Measurements from ENCODE around the gene MPO. TPM values are rescaled to one million over a fixed set of nuclear protein-coding genes. Genes with fewer than 3 reads are reported as not detected.

The MPO gene
- total and polyA plus RNA-seq, 2 donors (not counting 1 experiment from before 2014, with no cell fraction given) = 0.01 TPM; not detected in 1

- no peak for TF ChIP-seq CTCF (conservative IDR thresholded peaks at IDR 0.05 in 1 of 2, IDR thresholded peaks at IDR 0.05 in 1 of 2; ENCODE audit: low read depth in 1 of 2, low read length in 2 of 2)
- TF ChIP-seq EZH2 (IDR thresholded peaks at IDR 0.05; ENCODE audit: low read length, missing control alignments) = no peak
- Histone ChIP-seq H3K79me2 (ENCODE audit: control insufficient read depth, insufficient read depth, low read length) (no peaks in the 10 kb centered on the region), H3K9ac (ENCODE audit: insufficient read depth, low read length) (no peak overlapping the region), H3K27me3 (ENCODE audit: control insufficient read depth, insufficient read depth, low read length) (no peaks in the 10 kb centered on the region), H3K4me2 (ENCODE audit: extremely low read depth, insufficient read depth, low read length) (no peak overlapping the region), H3K4me1 (ENCODE audit: control insufficient read depth, extremely low read depth, insufficient read depth, low read length) (no peaks in the 10 kb centered on the region), H3K4me3 (replicated peaks in 1 of 4; ENCODE audit: control extremely low read depth in 1 of 4, insufficient read depth in 1 of 4, low read depth in 3 of 4, low read length in 4 of 4) (no peak overlapping the region), H3K9me3 (ENCODE audit: control insufficient read depth, insufficient read depth, low read depth, low read length) (no peaks in the 10 kb centered on the region), H2AFZ (ENCODE audit: low read length) (no peak overlapping the region), H3K36me3 (ENCODE audit: control insufficient read depth, insufficient read depth, low read length) (no peaks in the 10 kb centered on the region), H4K20me1 (ENCODE audit: control insufficient read depth, extremely low read depth, insufficient read depth, low read length) (no peaks in the 10 kb centered on the region), H3K27ac (ENCODE audit: insufficient read depth, low read length) (no peak overlapping the region)
- no peak for DNase-seq (ENCODE audit: low read depth in 2 of 2)
Measured at GRCh38 chr17:58311429-58311894, 30.7 kb upstream of the MPO start.

GRCh38 chr17:58310511-58311428, 30.0 kb upstream of the MPO start:
- Histone ChIP-seq H3K4me2 (ENCODE audit: extremely low read depth, insufficient read depth, low read length) (no peak overlapping the region), H3K9ac (ENCODE audit: insufficient read depth, low read length) (no peak overlapping the region), H3K9me3 (ENCODE audit: control insufficient read depth, insufficient read depth, low read depth, low read length) (no peaks in the 10 kb centered on the region), H3K27me3 (ENCODE audit: control insufficient read depth, insufficient read depth, low read length) (no peaks in the 10 kb centered on the region), H3K36me3 (ENCODE audit: control insufficient read depth, insufficient read depth, low read length) (no peaks in the 10 kb centered on the region), H3K4me3 (replicated peaks in 1 of 4; ENCODE audit: control extremely low read depth in 1 of 4, insufficient read depth in 1 of 4, low read depth in 3 of 4, low read length in 4 of 4) (no peak overlapping the region), H4K20me1 (ENCODE audit: control insufficient read depth, extremely low read depth, insufficient read depth, low read length) (no peaks in the 10 kb centered on the region), H2AFZ (ENCODE audit: low read length) (no peak overlapping the region), H3K79me2 (ENCODE audit: control insufficient read depth, insufficient read depth, low read length) (no peaks in the 10 kb centered on the region), H3K4me1 (ENCODE audit: control insufficient read depth, extremely low read depth, insufficient read depth, low read length) (no peaks in the 10 kb centered on the region), H3K27ac (ENCODE audit: insufficient read depth, low read length) (no peak overlapping the region)
- TF ChIP-seq CTCF (conservative IDR thresholded peaks at IDR 0.05 in 1 of 2, IDR thresholded peaks at IDR 0.05 in 1 of 2; ENCODE audit: low read depth in 1 of 2, low read length in 2 of 2) (no peak), EZH2 (IDR thresholded peaks at IDR 0.05; ENCODE audit: low read length, missing control alignments) (no peak)
- DNase-seq (ENCODE audit: low read depth in 2 of 2) = no peak

- Histone ChIP-seq H3K27me3 (ENCODE audit: control insufficient read depth, insufficient read depth, low read length) (no peaks in the 10 kb centered on the region), H3K27ac (ENCODE audit: insufficient read depth, low read length) (no peak overlapping the region), H3K9me3 (ENCODE audit: control insufficient read depth, insufficient read depth, low read depth, low read length) (no peaks in the 10 kb centered on the region), H3K4me2 (ENCODE audit: extremely low read depth, insufficient read depth, low read length) (no peak overlapping the region), H3K79me2 (ENCODE audit: control insufficient read depth, insufficient read depth, low read length) (no peaks in the 10 kb centered on the region), H3K36me3 (ENCODE audit: control insufficient read depth, insufficient read depth, low read length) (no peaks in the 10 kb centered on the region), H4K20me1 (ENCODE audit: control insufficient read depth, extremely low read depth, insufficient read depth, low read length) (no peaks in the 10 kb centered on the region), H2AFZ (ENCODE audit: low read length) (no peak overlapping the region), H3K4me3 (replicated peaks in 1 of 4; ENCODE audit: control extremely low read depth in 1 of 4, insufficient read depth in 1 of 4, low read depth in 3 of 4, low read length in 4 of 4) (no peak overlapping the region), H3K4me1 (ENCODE audit: control insufficient read depth, extremely low read depth, insufficient read depth, low read length) (no peaks in the 10 kb centered on the region), H3K9ac (ENCODE audit: insufficient read depth, low read length) (no peak overlapping the region)
- no peak for TF ChIP-seq CTCF (conservative IDR thresholded peaks at IDR 0.05 in 1 of 2, IDR thresholded peaks at IDR 0.05 in 1 of 2; ENCODE audit: low read depth in 1 of 2, low read length in 2 of 2)
- no peak for TF ChIP-seq EZH2 (IDR thresholded peaks at IDR 0.05; ENCODE audit: low read length, missing control alignments)
- DNase-seq (ENCODE audit: low read depth in 2 of 2) = no peak
Measured at GRCh38 chr17:58309918-58310259, 29.2 kb upstream of the MPO start.
